Hepatic stellate cell (primary cell): ENCODE data around the gene GRIN2D.

Experiments
- DNase-seq: peaks from one replicate; pipeline ENCODE4 v3.0.0; 2011; ENCODE audit warnings: low spot score

The GRIN2D gene

DNA sequence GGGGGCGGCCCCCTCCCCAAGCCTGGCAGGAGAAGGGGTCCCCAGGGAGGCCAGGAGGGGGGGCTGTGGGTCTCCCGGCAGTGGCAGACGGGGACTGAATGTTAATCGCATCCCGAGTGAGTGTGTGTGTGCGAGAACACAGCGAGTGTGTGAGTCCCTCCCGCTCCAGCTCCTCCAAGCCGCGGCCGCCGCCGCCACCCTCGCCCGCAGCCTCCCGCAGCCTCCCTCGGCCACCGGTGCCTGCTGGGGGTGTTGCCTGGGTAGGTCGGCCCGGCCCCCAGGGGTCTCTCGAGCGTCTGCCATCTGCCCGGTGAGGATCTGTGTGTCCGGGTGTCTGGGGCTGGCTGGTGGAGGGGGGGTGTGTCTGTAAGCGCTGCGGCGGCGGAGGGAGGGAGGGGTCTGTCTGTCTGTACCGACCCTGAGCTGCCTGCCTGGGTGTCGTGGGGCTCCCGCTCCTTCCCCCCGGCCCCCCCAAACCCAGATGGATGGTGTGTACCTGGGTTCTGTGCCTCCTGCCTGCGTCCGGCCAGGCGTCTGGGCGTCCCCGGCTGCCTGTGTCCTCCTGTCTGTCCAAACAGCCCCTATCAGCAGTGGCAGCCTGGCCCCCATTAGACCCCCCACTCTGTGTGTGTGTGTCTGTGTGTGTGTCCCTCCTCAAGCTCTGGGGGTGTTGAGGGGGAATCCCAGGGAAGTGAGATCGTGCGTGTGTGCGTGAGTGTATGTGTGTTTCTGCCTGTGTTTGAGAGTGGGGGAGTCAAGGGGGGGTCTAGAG lies at the start of gene GRIN2D:
GRIN2D (plus strand) TSS at position 110 of the 772 bp plus-strand sequence. CDS start 4,725 bp downstream, outside the sequence.
- DNase-seq = peak; percentile 51

GRCh38 chr19:48344892-48345291 lies 48.6 kb upstream of the GRIN2D start:
- no peak for DNase-seq

GRCh38 chr19:48346191-48346590 lies 47.3 kb upstream of the GRIN2D start:
- DNase-seq = no peak

- no peak for DNase-seq
These were observed 45.4 kb upstream of the GRIN2D start for GRCh38 chr19:48348045-48348444.

GRCh38 chr19:48348737-48349136 lies 44.7 kb upstream of the GRIN2D start:
- no peak for DNase-seq

DNA sequence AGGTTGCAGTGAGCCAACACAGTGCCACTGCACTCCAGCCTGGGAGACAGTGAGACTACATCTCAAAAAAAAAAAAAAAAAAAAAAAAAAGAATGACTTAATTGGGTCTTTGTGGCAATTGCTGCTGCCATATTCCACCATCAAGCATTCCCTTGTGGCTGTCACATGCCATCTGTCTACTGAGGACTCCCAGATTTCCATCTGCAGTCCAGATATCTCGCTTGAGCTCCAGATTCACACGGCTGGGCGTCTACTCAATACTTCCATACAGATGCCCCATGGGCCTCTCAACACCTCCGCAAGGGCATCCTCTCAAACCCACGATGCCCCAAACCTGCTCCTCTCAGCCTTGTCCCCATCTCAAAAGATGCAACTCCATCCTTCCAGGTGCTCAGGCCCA lies 42.6 kb upstream of the GRIN2D start:
- DNase-seq = no peak

- peak; percentile 77 for DNase-seq
These were observed 42.1 kb upstream of the GRIN2D start for GRCh38 chr19:48351341-48351752.

DNA sequence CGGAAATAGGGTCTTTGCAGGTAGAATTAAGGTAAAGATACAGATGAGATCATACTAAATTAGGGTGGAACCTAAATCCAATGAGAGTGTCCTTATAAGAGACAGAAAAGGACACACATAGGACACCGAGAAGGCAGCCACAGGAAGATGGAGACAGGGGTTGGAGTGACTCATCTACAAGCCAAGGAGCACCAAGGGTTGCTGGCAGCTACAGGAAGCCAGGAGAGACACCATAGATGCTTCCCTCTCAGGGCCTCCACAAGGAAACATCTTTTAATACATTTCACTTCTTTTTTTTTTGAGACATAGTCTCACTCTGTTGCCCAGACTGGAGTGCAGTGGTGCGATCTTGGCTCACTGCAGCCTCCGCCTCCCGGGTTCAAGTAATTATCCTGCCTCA lies 39.8 kb upstream of the GRIN2D start:
- no peak for DNase-seq

DNA sequence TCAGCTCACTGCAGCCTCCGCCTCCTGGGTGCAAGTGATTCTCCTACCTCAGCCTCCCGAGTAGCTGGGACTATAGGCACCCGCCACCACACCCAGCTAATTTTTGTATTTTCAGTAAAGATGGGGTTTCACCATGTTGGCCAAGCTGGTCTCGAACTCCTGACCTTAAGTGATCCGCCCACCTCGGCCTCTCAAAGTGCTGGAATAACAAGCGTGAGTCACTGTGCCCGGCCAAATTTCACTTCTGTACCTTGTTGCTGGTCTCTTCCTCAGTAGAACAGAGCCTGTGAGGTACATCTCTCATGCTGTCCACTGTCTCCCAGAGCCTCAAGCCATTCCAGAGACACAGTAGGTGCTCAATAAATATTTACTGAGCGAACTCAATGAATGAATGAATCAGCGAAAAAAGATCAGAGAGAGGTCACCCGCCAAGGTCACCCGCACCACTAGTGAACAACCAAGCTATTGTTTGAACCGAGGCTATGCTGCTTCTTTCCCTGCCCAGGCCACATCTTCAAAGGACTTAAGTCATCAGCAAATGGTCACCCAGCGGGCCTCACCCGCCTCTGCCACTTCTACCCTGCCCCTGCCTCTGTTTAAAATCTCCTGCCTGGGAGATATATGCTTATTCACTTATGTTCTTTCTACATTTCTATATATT lies 39.0 kb upstream of the GRIN2D start:
- no peak for DNase-seq

- no peak for DNase-seq
These were observed 38.0 kb upstream of the GRIN2D start for GRCh38 chr19:48355365-48355954.

DNA sequence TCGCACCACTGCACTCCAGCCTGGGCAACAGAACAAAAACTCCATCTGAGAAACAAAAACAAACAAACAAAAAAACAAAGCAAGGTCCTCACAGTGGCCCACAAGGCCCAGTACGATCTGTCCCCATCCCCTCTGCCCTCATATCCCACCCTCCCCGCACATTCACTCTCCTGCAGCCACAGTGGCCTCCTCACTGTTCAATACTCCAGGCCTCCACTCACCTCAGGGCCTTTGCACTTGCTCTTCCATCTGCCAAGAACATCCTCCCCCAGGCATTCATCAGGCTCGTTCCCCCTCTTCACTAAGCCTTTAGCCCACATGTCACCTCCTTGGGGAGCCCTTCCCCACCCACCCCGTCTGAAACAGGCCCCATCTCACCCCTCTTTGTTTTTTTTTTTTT lies 34.3 kb upstream of the GRIN2D start:
- no peak for DNase-seq

DNA sequence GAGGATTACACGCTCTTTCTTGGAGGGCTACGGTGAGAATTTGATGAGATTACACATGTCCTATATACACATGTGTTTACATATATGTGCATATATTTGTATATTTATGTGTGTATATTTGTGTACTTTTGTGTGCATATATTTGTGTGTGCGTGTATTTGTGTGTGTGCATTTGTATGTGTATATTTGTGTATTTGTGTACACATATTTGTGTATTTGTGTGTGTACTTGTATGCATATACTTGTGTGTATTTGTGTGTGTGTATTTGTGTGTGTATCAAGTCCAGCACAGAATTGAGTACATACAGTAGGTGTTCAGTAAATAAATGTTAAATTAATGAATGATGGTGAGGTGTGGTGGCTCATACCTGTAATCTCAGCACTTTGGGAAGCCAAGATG lies 31.6 kb upstream of the GRIN2D start:
- no peak for DNase-seq

GRCh38 chr19:48362716-48363499 lies 30.6 kb upstream of the GRIN2D start:
- peak; percentile 95 for DNase-seq

- no peak for DNase-seq
These were observed 30.0 kb upstream of the GRIN2D start for GRCh38 chr19:48363500-48363809.

DNA sequence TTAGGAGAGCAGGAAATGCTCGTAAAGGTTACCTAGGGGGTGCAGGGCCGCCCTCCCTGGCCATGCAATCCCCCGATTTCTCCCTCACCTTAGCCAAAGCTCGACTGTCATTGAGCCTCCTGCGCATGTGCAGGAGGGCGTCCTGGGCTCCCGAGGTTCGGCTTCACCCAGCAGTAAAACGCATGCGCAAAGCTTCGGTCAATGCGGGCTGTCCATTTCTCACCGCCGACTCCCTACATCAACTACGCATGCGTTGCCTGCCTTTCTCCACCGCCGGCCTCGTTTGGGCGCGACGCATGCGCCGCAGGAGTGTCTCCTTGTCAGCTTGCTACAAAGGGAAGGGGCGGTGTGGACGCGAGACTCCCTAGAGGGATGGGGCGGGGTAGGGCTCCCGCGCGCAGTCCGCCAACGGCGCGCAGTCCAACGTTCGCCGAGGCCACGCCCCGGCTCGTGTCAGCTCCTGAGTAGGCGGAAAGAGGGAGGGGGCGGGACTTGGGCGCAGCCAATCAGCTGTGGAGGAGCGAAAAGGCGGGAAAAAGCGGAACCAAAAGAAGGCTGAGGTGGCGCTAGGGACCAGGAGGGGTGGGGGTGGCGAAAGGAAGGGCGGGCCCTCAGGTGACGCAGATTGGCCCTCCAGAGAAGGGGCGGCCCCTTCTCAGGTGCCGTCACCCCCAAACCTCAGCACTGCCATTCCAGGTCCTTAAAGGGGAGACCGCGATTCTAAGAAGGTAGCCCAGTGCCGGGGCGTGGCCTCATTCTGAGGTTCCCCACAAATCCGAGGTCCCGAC lies 29.5 kb upstream of the GRIN2D start, which contains the start of the genes SYNGR4 and TMEM143:
SYNGR4 (plus strand) TSS at position 558 of the 788 bp plus-strand sequence. CDS start 1,476 bp downstream, outside the sequence.
TMEM143 (minus strand) TSS at position 131 of the 788 bp plus-strand sequence; CDS start at position 111, 20 bp downstream.
- peak; percentile 100 for DNase-seq

GRCh38 chr19:48364598-48365348 lies 28.7 kb upstream of the GRIN2D start:
- DNase-seq = no peak

- no peak for DNase-seq
These were observed 27.9 kb upstream of the GRIN2D start for GRCh38 chr19:48365602-48366001.

DNA sequence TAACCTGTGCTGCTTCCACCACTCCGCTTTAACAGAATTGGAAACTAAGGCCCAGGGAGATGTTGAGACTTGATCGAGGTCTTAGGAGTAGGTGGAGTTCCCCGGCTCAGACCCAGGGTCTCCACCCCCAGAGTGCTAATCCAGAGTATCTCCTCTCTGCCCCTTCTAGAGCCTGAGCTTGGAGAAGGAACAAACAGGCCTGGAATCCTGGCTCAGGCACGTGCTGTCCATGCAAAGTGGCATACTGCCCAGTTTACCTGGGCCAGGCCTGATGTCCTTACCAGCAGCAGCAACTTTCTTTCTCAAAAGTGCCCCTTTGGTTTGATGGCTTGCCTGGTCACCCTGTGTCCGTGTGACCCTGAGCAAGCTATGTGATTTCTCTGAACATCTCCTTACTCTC lies 25.6 kb upstream of the GRIN2D start:
- DNase-seq = no peak

DNA sequence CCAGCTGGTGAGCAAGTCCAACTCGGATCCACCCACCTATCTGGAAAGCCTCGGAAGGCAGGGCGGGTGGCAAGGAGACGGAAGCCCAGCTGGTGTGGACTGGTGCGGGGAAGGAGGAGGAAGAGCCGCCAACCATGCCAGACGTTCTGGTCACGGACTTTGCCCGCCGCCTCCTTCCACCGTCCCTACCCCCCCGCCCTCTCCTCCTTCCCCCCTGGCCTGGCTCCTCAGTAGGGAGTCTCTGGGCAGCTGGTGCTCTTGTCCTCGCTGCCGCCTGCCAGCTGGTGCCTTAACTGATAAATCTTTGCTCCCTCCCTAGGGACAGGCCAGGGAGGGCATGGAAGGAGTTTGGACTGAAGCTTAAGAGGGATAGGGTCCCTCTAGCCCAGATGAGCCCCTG lies 24.5 kb upstream of the GRIN2D start:
- no peak for DNase-seq

DNA sequence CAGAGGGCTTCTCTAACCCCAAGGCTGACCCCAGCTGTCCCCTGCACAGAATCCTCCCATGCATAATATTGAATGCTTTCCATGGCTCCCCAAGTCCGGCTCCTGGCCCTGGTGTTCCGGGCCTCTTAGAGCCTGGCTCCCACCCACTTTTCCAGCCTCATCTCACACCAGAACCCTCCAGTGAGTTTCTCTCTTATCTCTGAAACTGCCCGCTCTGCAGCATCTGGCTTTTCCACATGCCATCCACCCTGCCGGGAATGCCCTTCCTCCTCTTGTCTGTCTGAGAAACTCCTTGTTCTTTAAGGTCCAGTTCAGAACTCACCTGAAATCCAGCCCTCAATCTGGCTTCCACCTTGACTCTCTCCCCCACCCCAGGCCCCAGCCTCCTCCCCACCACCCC lies 22.5 kb upstream of the GRIN2D start:
- DNase-seq = no peak

DNA sequence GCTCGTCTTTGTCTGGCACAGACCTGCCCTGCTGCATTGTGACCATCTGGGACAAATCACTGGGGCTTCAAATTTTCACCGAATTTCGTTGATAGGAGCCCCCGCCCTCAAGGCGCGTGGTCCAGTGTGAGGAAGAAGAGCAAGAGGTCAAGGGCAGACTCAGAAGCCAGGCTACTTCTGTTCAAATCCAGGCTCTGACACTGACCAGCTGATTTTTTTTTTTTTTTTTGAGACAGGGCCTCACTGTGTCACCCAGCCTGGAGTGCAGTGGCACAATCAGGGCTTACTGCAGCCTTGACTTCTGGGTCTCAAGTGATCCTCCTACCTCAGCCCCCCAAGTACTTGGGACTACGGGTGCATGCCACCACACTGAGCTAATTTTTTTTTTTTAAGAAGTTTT lies 22.1 kb upstream of the GRIN2D start:
- DNase-seq = no peak
